ENCODE results near the gene CCDC185.

DNA sequence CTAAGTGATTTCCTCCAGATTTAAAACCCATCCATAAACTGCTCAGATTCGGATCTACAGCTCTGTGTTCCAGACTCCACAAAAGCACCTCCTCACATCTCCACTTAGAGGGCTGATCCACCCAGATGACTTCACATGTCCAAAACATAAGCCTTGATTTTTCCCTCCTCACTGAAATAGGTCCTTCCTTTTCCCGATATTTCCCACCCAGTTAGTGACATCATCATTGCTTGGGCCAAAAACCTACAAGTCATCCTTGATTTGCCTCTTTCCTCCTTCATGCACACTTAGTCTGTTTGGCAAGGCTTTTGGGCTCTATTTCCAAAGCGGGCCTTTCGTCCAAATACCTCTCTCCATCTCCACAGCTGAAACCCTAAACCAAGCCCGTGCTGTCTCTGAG is 32.3 kb downstream of the CCDC185 start:
- TF ChIP-seq TAF1 (IDR thresholded peaks at IDR 0.05; ENCODE audit: borderline replicate concordance, low read depth, low read length), result no peak
- TF ChIP-seq POLR2A (IDR thresholded peaks at IDR 0.05; ENCODE audit: low read depth, low read length), result no peak
- TF ChIP-seq POLR2AphosphoS5 (IDR thresholded peaks at IDR 0.05; ENCODE audit: low read depth, low read length), result no peak
